Vagina (tissue), 2 donors: ENCODE data around the gene ASXL3.

Experiments
- CTCF ChIP-seq, 3 experiments: fragments of 450-650 bp in 2 of 3; fragments of 200-600 bp in 1 of 3; sonication (generic) in 1 of 3; IDR thresholded peaks; one replicate each; pipeline ENCODE4 v1.5.1; 2017 to 2019; ENCODE audit warnings: antibody characterized with exemption in 3 of 3, mild to moderate bottlenecking in 2 of 3, moderate library complexity in 2 of 3
- POLR2A ChIP-seq, 2 donors: fragments of 450-650 bp; IDR thresholded peaks; one replicate each; pipeline ENCODE4 v1.6.1; 2017; ENCODE audit warnings: antibody characterized with exemption in 2 of 2, mild to moderate bottlenecking in 2 of 2, moderate library complexity in 2 of 2
- POLR2AphosphoS5 ChIP-seq, 2 donors: sonication (generic); formaldehyde crosslinking; IDR thresholded peaks; one replicate each; pipeline ENCODE4 v1.9.0; 2017; ENCODE audit warnings: antibody characterized with exemption in 2 of 2, mild to moderate bottlenecking in 2 of 2, low read depth in 1 of 2; ENCODE audit not compliant: insufficient read depth in 1 of 2

DNA sequence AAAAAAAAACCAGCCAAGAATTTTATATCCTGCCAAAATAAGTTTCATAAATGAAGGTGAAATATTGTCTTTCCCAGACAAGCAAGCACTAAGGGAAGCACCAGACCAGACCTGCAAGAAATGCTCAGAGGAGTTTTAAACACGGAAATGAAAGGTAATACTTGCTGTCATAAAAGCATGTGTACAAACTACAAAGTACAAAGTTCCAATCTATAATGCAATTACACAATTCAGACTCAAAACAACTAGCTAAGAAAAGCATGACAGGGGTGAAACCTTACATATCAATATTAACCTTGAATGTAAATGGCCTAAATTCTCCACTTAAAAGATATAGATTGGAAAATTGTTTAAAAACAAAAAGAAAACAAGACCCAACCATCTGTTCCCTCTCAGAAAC lies 45.0 kb upstream of the ASXL3 start:
- TF ChIP-seq CTCF (IDR thresholded peaks at IDR 0.05) = no peak
- TF ChIP-seq POLR2A (IDR thresholded peaks at IDR 0.05) = no peak
- no peak for TF ChIP-seq POLR2AphosphoS5 (IDR thresholded peaks at IDR 0.05; ENCODE audit: insufficient read depth in 1 of 2, low read depth in 1 of 2)
